ENCODE data around the gene ETV2.

- TF ChIP-seq ARNTL (CRISPR knock-in tag; IDR thresholded peaks at IDR 0.05; ENCODE audit: borderline replicate concordance, low read depth): no peak
- TF ChIP-seq SNAI2 (CRISPR knock-in tag; IDR thresholded peaks at IDR 0.05): no peak
- no peak for TF ChIP-seq TCF4 (CRISPR knock-in tag; IDR thresholded peaks at IDR 0.05; ENCODE audit: borderline replicate concordance)
- no peak for TF ChIP-seq TOX (CRISPR knock-in tag; IDR thresholded peaks at IDR 0.05; ENCODE audit: borderline replicate concordance)
- no peak for TF ChIP-seq OSR1 (CRISPR knock-in tag; IDR thresholded peaks at IDR 0.05)
- no peak for TF ChIP-seq GLIS3 (CRISPR knock-in tag; IDR thresholded peaks at IDR 0.05)
- no peak for TF ChIP-seq CSDC2 (CRISPR knock-in tag; IDR thresholded peaks at IDR 0.05)
- TF ChIP-seq, protein P1, sequence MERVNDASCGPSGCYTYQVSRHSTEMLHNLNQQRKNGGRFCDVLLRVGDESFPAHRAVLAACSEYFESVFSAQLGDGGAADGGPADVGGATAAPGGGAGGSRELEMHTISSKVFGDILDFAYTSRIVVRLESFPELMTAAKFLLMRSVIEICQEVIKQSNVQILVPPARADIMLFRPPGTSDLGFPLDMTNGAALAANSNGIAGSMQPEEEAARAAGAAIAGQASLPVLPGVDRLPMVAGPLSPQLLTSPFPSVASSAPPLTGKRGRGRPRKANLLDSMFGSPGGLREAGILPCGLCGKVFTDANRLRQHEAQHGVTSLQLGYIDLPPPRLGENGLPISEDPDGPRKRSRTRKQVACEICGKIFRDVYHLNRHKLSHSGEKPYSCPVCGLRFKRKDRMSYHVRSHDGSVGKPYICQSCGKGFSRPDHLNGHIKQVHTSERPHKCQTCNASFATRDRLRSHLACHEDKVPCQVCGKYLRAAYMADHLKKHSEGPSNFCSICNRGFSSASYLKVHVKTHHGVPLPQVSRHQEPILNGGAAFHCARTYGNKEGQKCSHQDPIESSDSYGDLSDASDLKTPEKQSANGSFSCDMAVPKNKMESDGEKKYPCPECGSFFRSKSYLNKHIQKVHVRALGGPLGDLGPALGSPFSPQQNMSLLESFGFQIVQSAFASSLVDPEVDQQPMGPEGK (CRISPR knock-in tag; IDR thresholded peaks at IDR 0.05; ENCODE audit: borderline replicate concordance): no peak
- no peak for TF ChIP-seq TSHZ2 (CRISPR knock-in tag; IDR thresholded peaks at IDR 0.05)
- TF ChIP-seq, protein P2, sequence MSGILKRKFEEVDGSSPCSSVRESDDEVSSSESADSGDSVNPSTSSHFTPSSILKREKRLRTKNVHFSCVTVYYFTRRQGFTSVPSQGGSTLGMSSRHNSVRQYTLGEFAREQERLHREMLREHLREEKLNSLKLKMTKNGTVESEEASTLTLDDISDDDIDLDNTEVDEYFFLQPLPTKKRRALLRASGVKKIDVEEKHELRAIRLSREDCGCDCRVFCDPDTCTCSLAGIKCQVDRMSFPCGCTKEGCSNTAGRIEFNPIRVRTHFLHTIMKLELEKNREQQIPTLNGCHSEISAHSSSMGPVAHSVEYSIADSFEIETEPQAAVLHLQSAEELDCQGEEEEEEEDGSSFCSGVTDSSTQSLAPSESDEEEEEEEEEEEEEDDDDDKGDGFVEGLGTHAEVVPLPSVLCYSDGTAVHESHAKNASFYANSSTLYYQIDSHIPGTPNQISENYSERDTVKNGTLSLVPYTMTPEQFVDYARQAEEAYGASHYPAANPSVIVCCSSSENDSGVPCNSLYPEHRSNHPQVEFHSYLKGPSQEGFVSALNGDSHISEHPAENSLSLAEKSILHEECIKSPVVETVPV (CRISPR knock-in tag; IDR thresholded peaks at IDR 0.05): no peak
Observed at GRCh38 chr19:35636651-35637050, 4.9 kb upstream of the ETV2 start.
